Mesenchymal stem cell (in vitro differentiated cells and primary cell): ENCODE data around the gene SEC24C.

Experiments used
- DNase-seq: peaks from one replicate; pipeline ENCODE4 v3.0.0-alpha.2; 2013
- H2AFZ ChIP-seq: one replicate; pipeline ENCODE4 v1.6.1; 2013; ENCODE audit warnings: low read depth, mild to moderate bottlenecking, control low read depth, inconsistent platforms, low read length, moderate library complexity
- H2AK5ac ChIP-seq: 2 replicates; pipeline ENCODE4 v1.6.1; 2013; ENCODE audit warnings: low read length, moderate library complexity, mild to moderate bottlenecking, inconsistent platforms; ENCODE audit not compliant: severe bottlenecking
- H2BK120ac ChIP-seq: one replicate; pipeline ENCODE4 v1.6.1; 2013; ENCODE audit warnings: low read depth, mild to moderate bottlenecking, inconsistent platforms, low read length, moderate library complexity
- H2BK12ac ChIP-seq, 2 experiments: one replicate each; pipeline ENCODE4 v1.6.1; 2013; ENCODE audit warnings: inconsistent platforms in 2 of 2, low read length in 2 of 2, mild to moderate bottlenecking in 2 of 2, moderate library complexity in 2 of 2, control low read depth in 1 of 2
- H2BK15ac ChIP-seq: one replicate; pipeline ENCODE4 v1.6.1; 2013; ENCODE audit warnings: mild to moderate bottlenecking, low read depth, inconsistent platforms; ENCODE audit not compliant: poor library complexity, severe bottlenecking
- H2BK5ac ChIP-seq: 2 replicates; pipeline ENCODE4 v1.6.1; 2013; ENCODE audit warnings: low read depth, mild to moderate bottlenecking, low read length, control low read depth, inconsistent platforms; ENCODE audit not compliant: poor library complexity, severe bottlenecking
- H3K14ac ChIP-seq, 2 experiments: one replicate each; pipeline ENCODE4 v1.6.1; 2013; ENCODE audit warnings: inconsistent platforms in 2 of 2, low read length in 2 of 2, control low read depth in 1 of 2, mild to moderate bottlenecking in 1 of 2, moderate library complexity in 1 of 2
- H3K18ac ChIP-seq, 2 experiments: one replicate each; pipeline ENCODE4 v1.6.1; 2013; ENCODE audit warnings: inconsistent platforms in 2 of 2, low read length in 2 of 2, control low read depth in 1 of 2, low read depth in 1 of 2, mild to moderate bottlenecking in 1 of 2
- H3K23ac ChIP-seq, 2 experiments: one replicate each; pipeline ENCODE4 v1.6.1; 2013; ENCODE audit warnings: inconsistent platforms in 2 of 2, low read length in 2 of 2, mild to moderate bottlenecking in 2 of 2, moderate library complexity in 2 of 2, control low read depth in 1 of 2
- H3K27ac ChIP-seq: 2 replicates; pipeline ENCODE4 v1.5.1; 2013; ENCODE audit warnings: mild to moderate bottlenecking, moderate library complexity, low read length, control low read depth, inconsistent platforms; ENCODE audit not compliant: poor library complexity, severe bottlenecking
- H3K27me3 ChIP-seq, 2 experiments: 2 replicates each; pipeline versions ENCODE4 v1.6.1 to v1.7.0; 2013; ENCODE audit warnings: low read length in 2 of 2, mild to moderate bottlenecking in 2 of 2, moderate library complexity in 2 of 2, control low read depth in 1 of 2, inconsistent platforms in 1 of 2; ENCODE audit not compliant: control insufficient read depth in 1 of 2, insufficient read depth in 1 of 2
- H3K36me3 ChIP-seq, 2 experiments: 2 replicates each; pipeline versions ENCODE4 v1.6.1 to v1.7.0; 2013; ENCODE audit warnings: low read length in 2 of 2, control low read depth in 1 of 2, inconsistent platforms in 1 of 2, low read depth in 1 of 2, mild to moderate bottlenecking in 1 of 2; ENCODE audit not compliant: insufficient read depth in 2 of 2, control insufficient read depth in 1 of 2
- H3K4ac ChIP-seq, 2 experiments: one replicate each; pipeline ENCODE4 v1.6.1; 2013; ENCODE audit warnings: inconsistent platforms in 2 of 2, low read length in 2 of 2, mild to moderate bottlenecking in 2 of 2, moderate library complexity in 2 of 2, control low read depth in 1 of 2, low read depth in 1 of 2
- H3K4me1 ChIP-seq: 2 replicates; pipeline ENCODE4 v1.6.1; 2013; ENCODE audit warnings: low read depth, low read length, control low read depth; ENCODE audit not compliant: control insufficient read depth, insufficient read depth
- H3K4me2 ChIP-seq: 2 replicates; pipeline ENCODE4 v1.6.1; 2013; ENCODE audit warnings: low read length, mild to moderate bottlenecking, inconsistent platforms; ENCODE audit not compliant: poor library complexity, severe bottlenecking
- H3K4me3 ChIP-seq, 2 experiments: 2 replicates each; pipeline versions ENCODE4 v1.5.1 to v1.7.0; 2013; ENCODE audit warnings: low read length in 2 of 2, mild to moderate bottlenecking in 2 of 2, control low read depth in 1 of 2, low read depth in 1 of 2; ENCODE audit not compliant: insufficient read depth in 1 of 2
- H3K79me1 ChIP-seq: replicated peaks from 2 replicates; pipeline ENCODE4 v1.6.1; 2013; ENCODE audit warnings: mild to moderate bottlenecking, control low read depth, low read length, inconsistent platforms; ENCODE audit not compliant: poor library complexity, severe bottlenecking
- H3K9ac ChIP-seq: 2 replicates; pipeline ENCODE4 v1.7.0; 2013; ENCODE audit warnings: mild to moderate bottlenecking, low read length, moderate library complexity
- H3K9me3 ChIP-seq: 2 replicates; pipeline ENCODE4 v1.7.0; 2013; ENCODE audit warnings: mild to moderate bottlenecking, low read length; ENCODE audit not compliant: control insufficient read depth
- H4K8ac ChIP-seq: one replicate; pipeline ENCODE4 v1.6.1; 2013; ENCODE audit warnings: inconsistent platforms, mild to moderate bottlenecking, low read length, moderate library complexity
- H4K91ac ChIP-seq: one replicate; pipeline ENCODE4 v1.6.1; 2013; ENCODE audit warnings: mild to moderate bottlenecking, low read length, inconsistent platforms
- WGBS: methylation state at CpG from one replicate; pipeline ENCODE4 v1.1.7; 2013; ENCODE audit warnings: mixed read lengths; 5-methylcytosine and 5-hydroxymethylcytosine counted together

Gene SEC24C

DNA sequence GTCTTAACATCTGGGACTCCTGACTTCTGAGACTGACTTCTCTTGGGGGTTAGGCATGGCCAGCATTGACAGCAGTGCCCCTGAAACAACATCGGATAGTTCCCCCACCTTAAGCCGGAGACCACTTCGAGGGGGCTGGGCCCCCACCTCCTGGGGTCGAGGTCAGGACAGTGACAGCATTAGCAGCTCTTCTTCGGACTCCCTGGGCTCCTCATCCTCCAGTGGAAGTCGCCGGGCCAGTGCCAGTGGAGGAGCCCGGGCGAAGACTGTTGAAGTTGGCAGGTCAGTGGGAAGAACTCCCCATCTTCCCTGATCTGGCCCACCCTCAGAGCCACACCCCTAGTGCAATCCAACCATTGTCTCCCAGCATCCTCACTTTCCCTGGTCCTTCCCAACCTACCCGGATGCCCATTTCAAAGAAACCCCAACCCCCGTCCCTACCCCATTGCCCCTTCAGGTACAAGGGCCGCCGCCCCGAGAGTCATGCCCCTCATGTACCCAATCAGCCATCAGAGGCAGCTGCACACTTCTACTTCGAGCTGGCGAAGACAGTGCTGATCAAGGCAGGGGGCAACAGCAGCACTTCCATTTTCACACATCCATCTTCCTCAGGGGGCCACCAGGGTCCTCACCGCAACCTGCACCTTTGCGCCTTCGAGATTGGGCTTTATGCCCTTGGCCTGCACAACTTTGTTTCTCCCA is 53.3 kb downstream of the SEC24C start:
- H3K4me1 ChIP-seq, result no peaks in the 10 kb centered on the region
- no peak overlapping the region for H2BK12ac ChIP-seq
- H3K9ac ChIP-seq, result no peak overlapping the region
- no peak overlapping the region for H3K27ac ChIP-seq
- no peak overlapping the region for H3K23ac ChIP-seq
- H4K8ac ChIP-seq, result no peak overlapping the region
- no peak overlapping the region for H4K91ac ChIP-seq
- H2BK15ac ChIP-seq, result no peak overlapping the region
- no peaks in the 10 kb centered on the region for H3K27me3 ChIP-seq
- peaks cover 10% of the 10 kb centered on the region for H3K79me1 ChIP-seq
- no peak overlapping the region for H2BK5ac ChIP-seq
- H3K36me3 ChIP-seq, result peaks cover 88 to 96% of the 10 kb centered on the region in 2 experiments
- no peak overlapping the region for H3K4me3 ChIP-seq
- no peak overlapping the region for H3K4me2 ChIP-seq
- H2AFZ ChIP-seq, result no peak overlapping the region
- no peak overlapping the region for H3K14ac ChIP-seq
- no peak overlapping the region for H3K18ac ChIP-seq
- H3K9me3 ChIP-seq, result no peaks in the 10 kb centered on the region
- H2AK5ac ChIP-seq, result no peak overlapping the region
- no peak overlapping the region for H3K4ac ChIP-seq
- no peak overlapping the region for H2BK120ac ChIP-seq
- 98% methylated on average over 19 of the region's 19 CpGs for WGBS
- no peak for DNase-seq

DNA sequence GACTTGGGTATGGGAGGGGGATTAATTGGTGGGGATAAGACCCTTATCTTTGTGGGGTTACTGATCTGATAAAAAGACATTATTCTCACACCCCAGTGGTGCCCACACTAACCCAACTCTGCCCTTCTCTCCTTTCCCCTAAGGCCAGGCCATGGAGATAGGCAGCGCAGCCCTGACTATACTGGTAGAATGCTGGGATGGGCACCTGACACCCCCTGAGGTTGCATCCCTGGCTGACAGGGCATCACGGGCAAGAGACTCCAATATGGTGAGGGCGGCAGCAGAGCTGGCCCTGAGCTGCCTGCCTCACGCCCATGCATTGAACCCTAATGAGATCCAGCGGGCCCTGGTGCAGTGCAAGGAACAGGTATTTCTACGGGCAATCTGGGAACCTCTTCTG is 53.9 kb downstream of the SEC24C start:
- no peak overlapping the region for H2BK120ac ChIP-seq
- no peaks in the 10 kb centered on the region for H3K9me3 ChIP-seq
- H3K4me1 ChIP-seq, result no peaks in the 10 kb centered on the region
- H3K27me3 ChIP-seq, result no peaks in the 10 kb centered on the region
- no peak for DNase-seq
- H3K4me2 ChIP-seq, result no peak overlapping the region
- WGBS, result 95% methylated on average over 6 of the region's 6 CpGs
- no peak overlapping the region for H2BK12ac ChIP-seq
- H2BK15ac ChIP-seq, result no peak overlapping the region
- H4K91ac ChIP-seq, result no peak overlapping the region
- no peak overlapping the region for H3K23ac ChIP-seq
- H3K14ac ChIP-seq, result no peak overlapping the region
- H3K4me3 ChIP-seq, result no peak overlapping the region
- no peak overlapping the region for H4K8ac ChIP-seq
- H3K18ac ChIP-seq, result no peak overlapping the region
- no peak overlapping the region for H3K27ac ChIP-seq
- H3K4ac ChIP-seq, result no peak overlapping the region
- no peak overlapping the region for H2BK5ac ChIP-seq
- H2AK5ac ChIP-seq, result no peak overlapping the region
- H3K9ac ChIP-seq, result no peak overlapping the region
- peaks cover 88 to 96% of the 10 kb centered on the region in 2 experiments for H3K36me3 ChIP-seq
- H3K79me1 ChIP-seq, result peaks cover 4% of the 10 kb centered on the region
- H2AFZ ChIP-seq, result no peak overlapping the region

DNA sequence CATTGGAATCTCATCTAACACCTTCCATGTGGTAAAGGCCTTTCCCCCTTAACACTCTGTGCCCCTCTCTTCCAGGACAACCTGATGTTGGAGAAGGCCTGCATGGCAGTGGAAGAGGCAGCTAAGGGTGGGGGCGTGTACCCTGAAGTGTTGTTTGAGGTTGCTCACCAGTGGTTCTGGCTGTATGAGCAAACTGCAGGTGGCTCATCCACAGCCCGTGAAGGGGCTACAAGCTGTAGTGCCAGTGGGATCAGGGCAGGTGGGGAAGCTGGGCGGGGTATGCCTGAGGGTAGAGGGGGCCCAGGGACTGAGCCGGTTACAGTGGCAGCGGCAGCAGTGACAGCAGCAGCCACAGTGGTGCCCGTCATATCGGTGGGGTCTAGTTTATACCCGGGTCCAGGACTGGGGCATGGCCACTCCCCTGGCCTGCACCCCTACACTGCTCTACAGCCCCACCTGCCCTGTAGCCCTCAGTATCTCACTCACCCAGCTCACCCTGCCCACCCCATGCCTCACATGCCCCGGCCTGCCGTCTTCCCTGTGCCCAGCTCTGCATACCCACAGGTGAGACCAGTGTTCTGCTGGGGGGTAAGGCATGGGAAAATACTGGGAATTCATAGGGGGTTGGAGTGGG is 54.9 kb downstream of the SEC24C start:
- H3K36me3 ChIP-seq, result peaks cover 87 to 96% of the 10 kb centered on the region in 2 experiments
- no peak overlapping the region for H3K9ac ChIP-seq

DNA sequence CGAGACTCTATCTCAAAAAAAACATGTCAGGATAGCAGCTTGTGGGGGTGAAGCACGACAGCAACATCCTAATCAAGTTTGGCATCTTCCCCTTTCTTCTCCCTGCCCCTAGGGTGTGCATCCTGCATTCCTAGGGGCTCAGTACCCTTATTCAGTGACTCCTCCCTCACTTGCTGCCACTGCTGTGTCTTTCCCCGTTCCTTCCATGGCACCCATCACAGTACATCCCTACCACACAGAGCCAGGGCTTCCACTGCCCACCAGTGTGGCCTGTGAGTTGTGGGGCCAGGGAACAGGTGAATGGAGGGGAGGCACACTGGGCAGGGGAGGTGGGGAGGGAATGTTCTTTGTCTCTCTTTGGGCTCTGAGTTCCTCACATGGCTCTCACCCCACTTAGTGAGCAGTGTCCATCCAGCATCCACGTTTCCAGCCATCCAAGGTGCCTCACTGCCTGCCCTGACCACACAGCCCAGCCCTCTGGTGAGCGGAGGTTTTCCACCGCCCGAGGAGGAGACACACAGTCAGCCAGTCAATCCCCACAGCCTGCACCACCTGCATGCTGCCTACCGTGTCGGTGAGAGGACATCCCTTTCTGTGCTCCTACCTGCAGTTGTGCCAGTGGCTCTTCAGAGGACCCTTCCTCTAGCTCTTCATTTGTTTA is 55.9 kb downstream of the SEC24C start:
- Histone ChIP-seq H2BK15ac (no peak overlapping the region), H2BK120ac (no peak overlapping the region), H3K23ac (no peak overlapping the region), H3K18ac (no peak overlapping the region), H2BK12ac (no peak overlapping the region), H3K27me3 (no peaks in the 10 kb centered on the region), H2AK5ac (no peak overlapping the region), H4K8ac (no peak overlapping the region), H3K4ac (no peak overlapping the region), H3K9me3 (no peaks in the 10 kb centered on the region), H4K91ac (peak overlapping the region; percentile 41), H2BK5ac (no peak overlapping the region), H3K9ac (no peak overlapping the region), H3K4me1 (peaks cover 2% of the 10 kb centered on the region), H3K27ac (no peak overlapping the region), H3K4me2 (no peak overlapping the region), H2AFZ (no peak overlapping the region), H3K36me3 (peaks cover 80 to 96% of the 10 kb centered on the region in 2 experiments), H3K14ac (no peak overlapping the region), H3K4me3 (no peak overlapping the region), H3K79me1 (no peaks in the 10 kb centered on the region)
- WGBS, result 91% methylated on average over 6 of the region's 9 CpGs
- no peak for DNase-seq

More for the DNA sequence above, 54.9 kb downstream of the SEC24C start:
- Histone ChIP-seq H2AFZ (no peak overlapping the region), H4K8ac (no peak overlapping the region), H3K4ac (no peak overlapping the region), H3K14ac (no peak overlapping the region), H3K23ac (no peak overlapping the region), H3K4me2 (no peak overlapping the region), H2AK5ac (no peak overlapping the region), H2BK12ac (no peak overlapping the region), H3K79me1 (no peaks in the 10 kb centered on the region), H3K4me3 (no peak overlapping the region), H4K91ac (peak overlapping the region; percentile 18), H3K27ac (no peak overlapping the region), H3K27me3 (no peaks in the 10 kb centered on the region), H3K4me1 (peaks cover 2% of the 10 kb centered on the region), H2BK120ac (no peak overlapping the region), H3K18ac (peak overlapping the region in 1 of 2 experiments; percentile 13), H2BK5ac (no peak overlapping the region), H3K9me3 (no peaks in the 10 kb centered on the region), H2BK15ac (no peak overlapping the region)
- WGBS, result 98% methylated on average over 8 of the region's 10 CpGs
- DNase-seq, result no peak
